Measurements from ENCODE around the gene MEGF11. TPM values are rescaled to one million over a fixed set of nuclear protein-coding genes. Genes with fewer than 3 reads are reported as not detected.

MEGF11 gene
- total RNA-seq, 1 experiment from 2014 or later, result 0.03 TPM

- no peak overlapping the region for H3K27ac ChIP-seq
- H3K36me3 ChIP-seq, result no peaks in the 10 kb centered on the region
- H3K4me3 ChIP-seq, result no peak overlapping the region
- H3K9me3 ChIP-seq (replicated peaks), result no peaks in the 10 kb centered on the region
- 0 out of 2 replicates have a peak, but pooled peaks cover 5% of the 10 kb centered on the region for H3K4me1 ChIP-seq (replicated peaks)
- H3K27me3 ChIP-seq (replicated peaks), result peaks cover 25% of the 10 kb centered on the region; the same call in 1 of the 2 replicates
- DNase-seq (ENCODE audit: low read depth in 1 of 2, low spot score in 2 of 2), result no peak
Measured at GRCh38 chr15:65958835-65959234, 294.7 kb downstream of the MEGF11 start.

DNA sequence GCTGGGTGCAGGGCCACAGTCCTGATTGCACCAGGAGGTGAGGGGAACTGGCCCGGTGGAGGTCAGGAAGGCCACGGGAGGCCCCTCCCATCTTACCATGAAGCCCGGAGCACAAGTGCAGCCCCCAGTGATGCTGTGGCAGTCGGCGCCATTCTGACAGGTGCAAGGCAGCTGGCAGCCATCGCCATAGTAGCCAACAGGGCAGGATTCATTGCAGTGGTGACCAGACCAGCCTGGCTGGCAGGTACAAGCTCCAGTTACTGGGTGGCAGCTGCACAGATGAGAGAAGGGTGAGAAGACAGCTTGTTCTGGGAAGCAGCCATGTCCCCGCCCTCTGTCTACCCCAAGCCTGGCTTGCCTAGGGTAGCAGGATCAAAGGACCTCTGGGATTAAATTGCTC is 296.1 kb downstream of the MEGF11 start:
- Histone ChIP-seq H3K4me1 (replicated peaks) (0 out of 2 replicates have a peak, but pooled peaks cover 5% of the 10 kb centered on the region), H3K4me3 (no peak overlapping the region), H3K27me3 (replicated peaks) (peaks cover 22% of the 10 kb centered on the region; the same call in 1 of the 2 replicates), H3K36me3 (no peaks in the 10 kb centered on the region), H3K9me3 (replicated peaks) (no peaks in the 10 kb centered on the region), H3K27ac (no peak overlapping the region)
- DNase-seq (ENCODE audit: low read depth in 1 of 2, low spot score in 2 of 2), result no peak

DNA sequence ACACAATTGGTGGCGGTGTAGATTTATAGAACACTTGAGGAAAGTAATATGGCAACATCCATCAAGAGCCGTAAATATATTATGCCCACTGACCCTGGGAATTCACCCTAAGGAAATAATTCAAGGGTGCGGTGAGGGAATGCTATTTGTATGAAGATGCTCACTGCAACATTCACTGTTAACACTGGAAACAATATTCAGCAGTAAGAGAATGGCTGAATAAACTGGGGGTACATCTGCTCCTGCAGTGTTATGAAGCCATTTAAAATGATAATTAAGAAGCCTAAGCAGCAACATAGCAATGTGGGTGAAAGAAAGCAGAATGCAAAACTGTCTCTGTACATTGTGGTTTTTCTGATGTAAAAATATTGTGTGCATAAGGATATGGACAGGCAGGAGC is 296.7 kb downstream of the MEGF11 start:
- H3K4me3 ChIP-seq, result no peak overlapping the region
- DNase-seq (ENCODE audit: low read depth in 1 of 2, low spot score in 2 of 2), result no peak
- 0 out of 2 replicates have a peak, but pooled peaks cover 5% of the 10 kb centered on the region for H3K4me1 ChIP-seq (replicated peaks)
- H3K27me3 ChIP-seq (replicated peaks), result peaks cover 24% of the 10 kb centered on the region; the same call in 1 of the 2 replicates
- no peak overlapping the region for H3K27ac ChIP-seq
- H3K36me3 ChIP-seq, result no peaks in the 10 kb centered on the region
- H3K9me3 ChIP-seq (replicated peaks), result no peaks in the 10 kb centered on the region

DNA sequence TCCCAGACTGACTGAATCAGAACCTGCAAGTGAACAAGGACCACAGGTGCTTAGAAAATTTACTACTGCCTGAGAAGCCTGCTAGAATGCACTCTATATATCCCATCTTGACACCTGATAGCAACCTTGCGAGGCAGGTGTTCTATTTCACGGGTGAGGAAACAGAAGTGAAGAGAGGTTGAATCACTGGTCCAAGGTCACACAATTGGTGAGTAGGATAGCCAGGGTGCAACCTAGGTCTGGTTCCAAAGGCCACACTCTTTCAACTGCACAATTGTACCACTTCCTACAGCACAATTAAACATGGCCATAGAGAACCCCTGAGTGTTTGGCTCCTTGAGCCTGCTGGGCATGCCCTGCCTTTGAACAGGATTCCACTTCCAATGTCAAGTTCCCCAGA is 297.2 kb downstream of the MEGF11 start:
- no peaks in the 10 kb centered on the region for H3K36me3 ChIP-seq
- no peak overlapping the region for H3K27ac ChIP-seq
- 0 out of 2 replicates have a peak, but pooled peaks cover 5% of the 10 kb centered on the region for H3K4me1 ChIP-seq (replicated peaks)
- peaks cover 26% of the 10 kb centered on the region; the same call in 1 of the 2 replicates for H3K27me3 ChIP-seq (replicated peaks)
- DNase-seq (ENCODE audit: low read depth in 1 of 2, low spot score in 2 of 2), result no peak
- H3K9me3 ChIP-seq (replicated peaks), result no peaks in the 10 kb centered on the region
- H3K4me3 ChIP-seq, result no peak overlapping the region

DNA sequence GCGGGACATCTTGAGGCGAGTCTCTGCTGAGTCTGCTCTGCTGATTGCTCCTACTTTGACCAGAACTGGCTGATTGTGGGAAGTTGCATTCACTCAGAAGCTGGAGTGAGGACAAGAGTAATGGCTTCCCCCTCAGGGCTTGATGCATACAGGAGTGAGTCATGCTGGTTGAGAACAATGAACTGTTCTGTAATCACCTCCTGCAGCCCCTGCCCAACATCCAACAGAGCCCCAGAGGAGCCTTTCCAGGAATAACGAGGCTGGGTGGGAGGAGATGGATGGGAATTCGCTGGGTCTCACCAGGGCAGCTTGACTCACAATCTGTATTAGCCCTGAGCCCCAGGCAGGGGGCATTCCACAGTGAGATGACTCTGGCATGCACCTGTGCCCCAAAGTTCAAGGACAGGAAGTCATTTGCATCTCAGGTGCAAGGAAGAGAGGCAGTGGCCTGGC is 299.2 kb downstream of the MEGF11 start:
- DNase-seq (ENCODE audit: low read depth in 1 of 2, low spot score in 2 of 2), result no peak
- H3K4me1 ChIP-seq (replicated peaks), result 0 out of 2 replicates have a peak, but pooled peaks cover 5% of the 10 kb centered on the region
- no peaks in the 10 kb centered on the region for H3K9me3 ChIP-seq (replicated peaks)
- peaks cover 21% of the 10 kb centered on the region; the same call in 1 of the 2 replicates for H3K27me3 ChIP-seq (replicated peaks)
- no peak overlapping the region for H3K27ac ChIP-seq
- H3K36me3 ChIP-seq, result no peaks in the 10 kb centered on the region
- no peak overlapping the region for H3K4me3 ChIP-seq

- no peak overlapping the region for H3K4me3 ChIP-seq
- H3K36me3 ChIP-seq, result no peaks in the 10 kb centered on the region
- H3K27me3 ChIP-seq (replicated peaks), result peaks cover 17% of the 10 kb centered on the region; the same call in 1 of the 2 replicates
- DNase-seq (ENCODE audit: low read depth in 1 of 2, low spot score in 2 of 2), result no peak
- H3K27ac ChIP-seq, result no peak overlapping the region
- H3K4me1 ChIP-seq (replicated peaks), result 0 out of 2 replicates have a peak, but pooled peaks cover 5% of the 10 kb centered on the region
- no peaks in the 10 kb centered on the region for H3K9me3 ChIP-seq (replicated peaks)
Measured at GRCh38 chr15:65953622-65954021, 299.9 kb downstream of the MEGF11 start.

GRCh38 chr15:65952391-65953053 is 301.0 kb downstream of the MEGF11 start:
- DNase-seq (ENCODE audit: low read depth in 1 of 2, low spot score in 2 of 2), result peak in 1 of 2 experiments; percentile 55
- no peaks in the 10 kb centered on the region for H3K36me3 ChIP-seq

DNA sequence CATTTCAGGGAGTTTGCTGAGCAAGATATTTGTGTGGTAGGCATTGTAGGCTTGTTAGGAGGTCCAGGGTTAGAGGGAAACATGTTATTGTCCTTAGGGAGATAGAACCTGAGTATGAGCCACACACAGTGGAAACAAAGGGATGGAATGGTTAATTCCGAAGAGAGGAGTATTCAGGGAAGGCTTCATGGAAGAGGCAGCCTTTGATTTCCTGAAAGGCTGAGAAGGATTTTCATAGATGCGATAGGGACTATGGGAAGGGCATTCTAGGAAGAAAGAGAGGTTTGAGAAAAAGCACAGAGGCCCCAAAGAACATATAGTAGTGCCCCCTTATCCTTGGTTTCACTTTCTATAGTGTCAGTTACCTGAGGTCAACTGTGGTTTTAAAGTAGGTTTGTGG is 302.5 kb downstream of the MEGF11 start:
- Histone ChIP-seq H3K36me3 (no peaks in the 10 kb centered on the region), H3K27ac (no peak overlapping the region), H3K4me3 (no peak overlapping the region), H3K9me3 (replicated peaks) (no peaks in the 10 kb centered on the region), H3K27me3 (replicated peaks) (peaks cover 10% of the 10 kb centered on the region; the same call in 1 of the 2 replicates), H3K4me1 (replicated peaks) (0 out of 2 replicates have a peak, but pooled peaks cover 5% of the 10 kb centered on the region)
- no peak for DNase-seq (ENCODE audit: low read depth in 1 of 2, low spot score in 2 of 2)

More at GRCh38 chr15:65952391-65953053, 301.0 kb downstream of the MEGF11 start:
- H3K27ac ChIP-seq, result no peak overlapping the region
- H3K9me3 ChIP-seq (replicated peaks), result no peaks in the 10 kb centered on the region
- 0 out of 2 replicates have a peak, but pooled peaks cover 5% of the 10 kb centered on the region for H3K4me1 ChIP-seq (replicated peaks)
- H3K4me3 ChIP-seq, result no peak overlapping the region
- peaks cover 13% of the 10 kb centered on the region; the same call in 1 of the 2 replicates for H3K27me3 ChIP-seq (replicated peaks)

- peaks cover 10% of the 10 kb centered on the region; the same call in 1 of the 2 replicates for H3K27me3 ChIP-seq (replicated peaks)
- DNase-seq (ENCODE audit: low read depth in 1 of 2, low spot score in 2 of 2), result no peak
Measured at GRCh38 chr15:65949491-65949890, 304.1 kb downstream of the MEGF11 start.

GRCh38 chr15:65949011-65949410 is 304.5 kb downstream of the MEGF11 start:
- Histone ChIP-seq H3K27me3 (replicated peaks) (peaks cover 10% of the 10 kb centered on the region; the same call in 1 of the 2 replicates), H3K4me3 (no peak overlapping the region), H3K27ac (no peak overlapping the region), H3K9me3 (replicated peaks) (no peaks in the 10 kb centered on the region), H3K36me3 (no peaks in the 10 kb centered on the region), H3K4me1 (replicated peaks) (0 out of 2 replicates have a peak, but pooled peaks cover 1% of the 10 kb centered on the region)
- no peak for DNase-seq (ENCODE audit: low read depth in 1 of 2, low spot score in 2 of 2)

More at GRCh38 chr15:65949491-65949890, 304.1 kb downstream of the MEGF11 start:
- Histone ChIP-seq H3K36me3 (no peaks in the 10 kb centered on the region), H3K4me1 (replicated peaks) (0 out of 2 replicates have a peak, but pooled peaks cover 5% of the 10 kb centered on the region), H3K4me3 (no peak overlapping the region), H3K27ac (no peak overlapping the region), H3K9me3 (replicated peaks) (no peaks in the 10 kb centered on the region)

- H3K36me3 ChIP-seq, result no peaks in the 10 kb centered on the region
- H3K27me3 ChIP-seq (replicated peaks), result peaks cover 10% of the 10 kb centered on the region; the same call in 1 of the 2 replicates
- H3K4me1 ChIP-seq (replicated peaks), result no peaks in the 10 kb centered on the region
- H3K9me3 ChIP-seq (replicated peaks), result no peaks in the 10 kb centered on the region
- H3K4me3 ChIP-seq, result no peak overlapping the region
- no peak overlapping the region for H3K27ac ChIP-seq
- no peak for DNase-seq (ENCODE audit: low read depth in 1 of 2, low spot score in 2 of 2)
Measured at GRCh38 chr15:65948383-65948782, 305.2 kb downstream of the MEGF11 start.

DNA sequence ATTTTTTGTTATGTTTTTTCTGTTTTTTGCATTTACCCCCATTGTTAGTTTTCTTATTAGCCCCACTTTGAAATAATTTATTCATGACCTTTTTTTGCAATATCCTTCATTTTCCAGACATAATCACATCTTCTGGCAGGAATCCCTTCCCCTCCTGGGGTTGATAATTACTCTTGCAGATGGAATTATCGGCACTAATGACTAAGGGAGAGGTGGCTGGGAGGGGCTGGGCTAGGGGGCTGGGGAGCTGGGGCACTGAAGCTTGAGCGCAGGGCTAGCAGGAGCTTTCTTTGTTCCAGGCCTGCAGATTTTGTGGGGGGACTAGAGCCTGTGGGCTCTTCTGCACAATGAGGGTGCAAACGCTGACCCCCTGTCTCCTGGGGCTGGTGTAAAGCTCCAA is 306.5 kb downstream of the MEGF11 start:
- no peak for DNase-seq (ENCODE audit: low read depth in 1 of 2, low spot score in 2 of 2)
- Histone ChIP-seq H3K27ac (no peak overlapping the region), H3K9me3 (replicated peaks) (no peaks in the 10 kb centered on the region), H3K27me3 (replicated peaks) (peaks cover 10% of the 10 kb centered on the region; the same call in 1 of the 2 replicates), H3K4me3 (no peak overlapping the region), H3K4me1 (replicated peaks) (no peaks in the 10 kb centered on the region), H3K36me3 (no peaks in the 10 kb centered on the region)

- Histone ChIP-seq H3K36me3 (no peaks in the 10 kb centered on the region), H3K27ac (no peak overlapping the region), H3K27me3 (replicated peaks) (peaks cover 4% of the 10 kb centered on the region; the same call in 1 of the 2 replicates), H3K4me1 (replicated peaks) (no peaks in the 10 kb centered on the region), H3K4me3 (no peak overlapping the region), H3K9me3 (replicated peaks) (no peaks in the 10 kb centered on the region)
- no peak for DNase-seq (ENCODE audit: low read depth in 1 of 2, low spot score in 2 of 2)
Measured at GRCh38 chr15:65945616-65946015, 307.9 kb downstream of the MEGF11 start.

- DNase-seq (ENCODE audit: low read depth in 1 of 2, low spot score in 2 of 2), result no peak
- H3K9me3 ChIP-seq (replicated peaks), result no peaks in the 10 kb centered on the region
- no peaks in the 10 kb centered on the region for H3K36me3 ChIP-seq
- H3K27me3 ChIP-seq (replicated peaks), result peaks cover 4% of the 10 kb centered on the region; the same call in 1 of the 2 replicates
- no peaks in the 10 kb centered on the region for H3K4me1 ChIP-seq (replicated peaks)
- H3K4me3 ChIP-seq, result no peak overlapping the region
- no peak overlapping the region for H3K27ac ChIP-seq
Measured at GRCh38 chr15:65944404-65944803, 309.1 kb downstream of the MEGF11 start.

All from SJSA1 (cell line).